Endodermal cell (in vitro differentiated cells): ENCODE results near the gene FGF12. TPM values are rescaled to one million over a fixed set of nuclear protein-coding genes. Genes with fewer than 3 reads are reported as not detected.

Source experiments
- DNase-seq: peaks from one replicate; pipeline ENCODE4 v3.0.0-alpha.2; 2017
- H3K27ac ChIP-seq: 2 replicates; pipeline ENCODE4 v1.5.1; 2013; ENCODE audit warnings: mild to moderate bottlenecking, low read depth, low read length, moderate library complexity
- H3K27me3 ChIP-seq: 2 replicates; pipeline ENCODE4 v1.6.1; 2013; ENCODE audit warnings: mild to moderate bottlenecking, low read length, moderate library complexity; ENCODE audit not compliant: insufficient read depth, control insufficient read depth, poor library complexity, severe bottlenecking
- H3K36me3 ChIP-seq: 2 replicates; pipeline ENCODE4 v1.7.0; 2013; ENCODE audit warnings: mild to moderate bottlenecking, low read length, moderate library complexity; ENCODE audit not compliant: control insufficient read depth, insufficient read depth
- H3K4me1 ChIP-seq: one replicate; pipeline ENCODE4 v1.7.0; 2013; ENCODE audit warnings: low read length; ENCODE audit not compliant: control insufficient read depth, insufficient read depth
- H3K4me3 ChIP-seq: 2 replicates; pipeline ENCODE4 v1.5.1; 2013; ENCODE audit warnings: mild to moderate bottlenecking, low read length, moderate library complexity
- H3K9ac ChIP-seq: 2 replicates; pipeline ENCODE4 v1.6.1; 2013; ENCODE audit warnings: mild to moderate bottlenecking, low read length, moderate library complexity; ENCODE audit not compliant: poor library complexity, severe bottlenecking; ENCODE audit errors: extremely low read depth
- H3K9me3 ChIP-seq: 2 replicates; pipeline ENCODE4 v1.6.1; 2013; ENCODE audit warnings: mild to moderate bottlenecking, low read length, moderate library complexity; ENCODE audit not compliant: control insufficient read depth
- H3K27ac Mint-ChIP-seq: 2 replicates; pipeline ENCODE4 v1.8.0; 2020; ENCODE audit warnings: mixed read lengths
- H3K27me3 Mint-ChIP-seq: 2 replicates; pipeline ENCODE4 v1.8.0; 2021; ENCODE audit warnings: mild to moderate bottlenecking, mixed read lengths; ENCODE audit not compliant: insufficient read depth
- H3K36me3 Mint-ChIP-seq: 2 replicates; pipeline ENCODE4 v1.8.0; 2020; ENCODE audit warnings: low read depth, mixed read lengths
- H3K4me1 Mint-ChIP-seq: 2 replicates; pipeline ENCODE4 v1.8.0; 2020; ENCODE audit warnings: mixed read lengths
- H3K4me3 Mint-ChIP-seq: 2 replicates; pipeline ENCODE4 v1.8.0; 2020; ENCODE audit warnings: mild to moderate bottlenecking, moderate library complexity, mixed read lengths
- H3K9me3 Mint-ChIP-seq: 2 replicates; pipeline ENCODE4 v1.8.0; 2020; ENCODE audit warnings: mild to moderate bottlenecking, mixed read lengths
- CTCF ChIP-seq: fragments of 200-600 bp; sonication (generic); conservative IDR thresholded peaks from 2 replicates; pipeline ENCODE4 v1.5.0; 2021; ENCODE audit warnings: antibody characterized with exemption, mild to moderate bottlenecking
- WGBS, 2 experiments: methylation state at CpG; one replicate each; pipeline versions ENCODE4 v1.1.5 to v1.1.7; 2013; ENCODE audit warnings: missing lambda C conversion rate in 2 of 2, mixed read lengths in 1 of 2; ENCODE audit not compliant: insufficient coverage in 1 of 2, insufficient read length in 1 of 2; 5-methylcytosine and 5-hydroxymethylcytosine counted together
- total RNA-seq, 2 donors: library from RNA; stranded (reverse); fragmentation: NEBNext Ultra II Directional in 1 of 2; extraction: Animal tissue kit (Norgen Biotek cat#: 25700) in 1 of 2; gene quantifications; 2 replicates in 1 of 2; 3 replicates in 1 of 2; pipeline ENCODE4 v1.2.1, GENCODE V29; 2021

Gene FGF12
- total RNA-seq, 2 donors from 2014 or later: 22.9 to 25.2 TPM

- Histone ChIP-seq H3K4me1 (peaks cover 7% of the 10 kb centered on the region), H3K36me3 (no peaks in the 10 kb centered on the region), H3K9ac (no peak overlapping the region), H3K4me3 (no peak overlapping the region), H3K27ac (no peak overlapping the region), H3K27me3 (no peaks in the 10 kb centered on the region), H3K9me3 (no peaks in the 10 kb centered on the region)
- 80 to 100% methylated on average over 2 to 5 of the region's 6 CpGs for WGBS, 2 experiments
- no peak overlapping the region for H3K27ac Mint-ChIP-seq
- no peaks in the 10 kb centered on the region for H3K36me3 Mint-ChIP-seq
- no peak overlapping the region for H3K4me3 Mint-ChIP-seq
- no peaks in the 10 kb centered on the region for H3K27me3 Mint-ChIP-seq
- peaks cover 24% of the 10 kb centered on the region for H3K4me1 Mint-ChIP-seq
- no peaks in the 10 kb centered on the region for H3K9me3 Mint-ChIP-seq
- DNase-seq: no peak
- TF ChIP-seq CTCF: no peak
Measured at GRCh38 chr3:192258721-192259120, 468.6 kb downstream of the FGF12 start.

DNA sequence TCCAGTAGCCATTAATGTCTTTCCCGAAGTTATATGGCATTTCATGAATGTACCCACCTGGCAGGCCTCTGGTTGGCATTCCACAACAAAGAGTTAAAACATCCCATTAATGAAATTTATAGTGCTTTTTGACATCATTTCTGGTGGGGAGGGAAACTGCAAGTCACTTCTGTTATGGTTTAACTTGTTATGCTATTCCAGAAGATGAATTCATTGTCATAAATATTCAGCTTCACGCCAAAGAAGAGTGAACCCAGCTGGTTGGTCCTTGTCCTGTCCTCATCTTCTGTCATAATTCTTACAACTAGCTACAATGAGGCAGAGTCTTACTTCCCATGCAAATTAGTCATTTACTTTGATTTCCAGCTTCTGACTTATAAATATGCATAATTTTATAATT is 471.5 kb downstream of the FGF12 start:
- H3K4me3 Mint-ChIP-seq: no peak overlapping the region
- H3K27me3 ChIP-seq: no peaks in the 10 kb centered on the region
- no peaks in the 10 kb centered on the region for H3K9me3 Mint-ChIP-seq
- no peak overlapping the region for H3K27ac ChIP-seq
- H3K9me3 ChIP-seq: no peaks in the 10 kb centered on the region
- WGBS, 2 experiments: 91% methylated on average over 2 of the region's 2 CpGs; no CpG with 5 or more reads in 1 of the 2 experiments
- H3K9ac ChIP-seq: no peak overlapping the region
- H3K36me3 ChIP-seq: no peaks in the 10 kb centered on the region
- no peak overlapping the region for H3K27ac Mint-ChIP-seq
- no peak for DNase-seq
- no peak overlapping the region for H3K4me3 ChIP-seq
- H3K4me1 ChIP-seq: no peaks in the 10 kb centered on the region
- peaks cover 6% of the 10 kb centered on the region for H3K4me1 Mint-ChIP-seq
- H3K27me3 Mint-ChIP-seq: no peaks in the 10 kb centered on the region
- no peak for TF ChIP-seq CTCF
- H3K36me3 Mint-ChIP-seq: no peaks in the 10 kb centered on the region

- Histone ChIP-seq H3K9me3 (no peaks in the 10 kb centered on the region), H3K4me1 (no peaks in the 10 kb centered on the region), H3K4me3 (no peak overlapping the region), H3K27ac (no peak overlapping the region), H3K27me3 (no peaks in the 10 kb centered on the region), H3K9ac (no peak overlapping the region), H3K36me3 (no peaks in the 10 kb centered on the region)
- Mint-ChIP-seq H3K27me3 (no peaks in the 10 kb centered on the region), H3K9me3 (no peaks in the 10 kb centered on the region), H3K27ac (no peak overlapping the region), H3K4me3 (no peak overlapping the region), H3K36me3 (no peaks in the 10 kb centered on the region), H3K4me1 (no peaks in the 10 kb centered on the region)
- DNase-seq: no peak
- no peak for TF ChIP-seq CTCF
- 94% methylated on average over 2 of the region's 3 CpGs; no CpG with 5 or more reads in 1 of the 2 experiments for WGBS, 2 experiments
Measured at GRCh38 chr3:192253138-192253887, 474.0 kb downstream of the FGF12 start.
